ENCODE measurements around the gene NCR1. TPM values are rescaled to one million over a fixed set of nuclear protein-coding genes. Genes with fewer than 3 reads are reported as not detected.
"Not testable (repeated sequence)": the region's sequence is repeated elsewhere in the genome, so short reads cannot be mapped to it uniquely, and the experiment has no call there.

The NCR1 gene, protein sequence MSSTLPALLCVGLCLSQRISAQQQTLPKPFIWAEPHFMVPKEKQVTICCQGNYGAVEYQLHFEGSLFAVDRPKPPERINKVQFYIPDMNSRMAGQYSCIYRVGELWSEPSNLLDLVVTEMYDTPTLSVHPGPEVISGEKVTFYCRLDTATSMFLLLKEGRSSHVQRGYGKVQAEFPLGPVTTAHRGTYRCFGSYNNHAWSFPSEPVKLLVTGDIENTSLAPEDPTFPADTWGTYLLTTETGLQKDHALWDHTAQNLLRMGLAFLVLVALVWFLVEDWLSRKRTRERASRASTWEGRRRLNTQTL
- total RNA-seq (2014; rRNA removed; shearing (Covaris generic); ENCODE audit: low replicate concordance): not detected in 2 replicates

DNA sequence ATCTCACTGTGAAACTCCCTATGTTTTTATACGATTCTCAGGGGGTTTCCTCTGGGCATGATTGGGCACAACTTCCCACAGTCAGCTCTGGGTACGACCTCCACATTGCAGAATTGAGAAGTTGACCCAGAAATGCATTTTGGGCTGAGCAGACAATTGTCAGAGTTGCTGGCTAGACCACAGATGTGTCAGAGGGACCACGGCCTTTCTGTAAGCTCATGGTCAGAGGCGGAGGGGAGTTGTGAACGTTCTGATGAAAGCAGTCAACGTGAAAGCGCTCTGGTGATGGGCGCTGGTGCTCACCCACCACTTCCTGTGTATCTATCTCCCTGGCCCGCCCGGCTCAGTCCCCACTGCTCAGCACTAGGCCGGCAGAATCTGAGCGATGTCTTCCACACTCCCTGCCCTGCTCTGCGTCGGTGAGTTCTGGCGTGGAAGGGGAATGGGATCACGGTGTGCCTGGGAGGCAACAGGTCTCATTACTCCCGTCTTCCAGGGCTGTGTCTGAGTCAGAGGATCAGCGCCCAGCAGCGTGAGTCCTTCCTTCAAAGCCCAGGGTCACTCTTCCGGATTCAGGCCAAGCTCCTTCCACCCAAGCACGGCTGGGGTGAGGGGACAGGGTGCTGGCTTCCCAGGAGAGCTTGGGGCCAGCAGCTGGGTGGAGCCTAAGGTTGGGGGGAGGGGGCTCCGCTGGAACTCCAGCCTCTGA, at the start of gene NCR1:
Gene NCR1 (plus strand): TSS at position 346 of the 709 bp plus-strand sequence. CDS start 40 bp downstream, at position 386.
- DNase-seq (ENCODE audit: low read depth): no peak
- in situ Hi-C loops (cut with HindIII; ENCODE audit: low pct_unique_long_range_greater_than_20kb, low sequenced_read_pairs): no loop called here

DNA sequence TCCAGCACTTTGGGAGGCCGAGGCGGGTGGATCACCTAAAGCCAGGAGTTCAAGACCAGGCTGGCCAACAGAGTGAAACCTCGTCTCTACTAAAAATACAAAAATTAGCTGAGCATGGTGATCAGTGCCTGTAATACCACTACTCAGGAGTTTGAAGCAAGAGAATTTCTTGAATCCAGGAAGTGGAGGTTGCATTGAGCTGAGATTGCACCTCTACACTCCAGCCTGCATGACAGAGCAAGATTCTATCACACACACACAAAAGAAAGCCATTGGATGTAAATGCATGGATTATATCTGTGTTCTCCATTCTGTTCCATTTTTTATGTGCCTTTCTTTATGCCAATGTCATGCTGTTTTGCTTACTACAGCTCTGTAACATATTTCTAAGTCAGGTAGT, 47.5 kb upstream of the NCR1 start:
- in situ Hi-C loops (cut with HindIII; ENCODE audit: low pct_unique_long_range_greater_than_20kb, low sequenced_read_pairs); DNase-seq (ENCODE audit: low read depth): not testable (repeated sequence)

DNA sequence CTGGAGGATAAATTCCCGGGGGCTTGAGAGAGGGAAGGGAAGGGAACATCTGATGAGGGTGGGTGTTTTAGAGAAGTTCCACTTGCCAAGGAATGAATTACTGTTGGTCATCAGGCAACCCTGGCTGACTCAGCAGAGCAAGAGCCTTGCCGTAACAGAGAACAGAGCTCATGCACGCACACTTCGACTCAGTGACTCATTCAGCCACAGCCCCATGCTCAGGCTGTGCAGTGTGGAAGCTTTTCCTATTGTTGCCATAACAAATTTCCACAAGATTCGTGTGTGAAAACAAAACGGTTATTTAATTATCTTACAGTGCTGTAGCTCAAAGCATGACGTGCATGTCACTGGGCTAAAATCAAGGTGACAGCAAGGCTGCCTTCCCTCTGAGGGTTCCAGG, 46.5 kb upstream of the NCR1 start:
- DNase-seq (ENCODE audit: low read depth): peak; percentile 88

DNA sequence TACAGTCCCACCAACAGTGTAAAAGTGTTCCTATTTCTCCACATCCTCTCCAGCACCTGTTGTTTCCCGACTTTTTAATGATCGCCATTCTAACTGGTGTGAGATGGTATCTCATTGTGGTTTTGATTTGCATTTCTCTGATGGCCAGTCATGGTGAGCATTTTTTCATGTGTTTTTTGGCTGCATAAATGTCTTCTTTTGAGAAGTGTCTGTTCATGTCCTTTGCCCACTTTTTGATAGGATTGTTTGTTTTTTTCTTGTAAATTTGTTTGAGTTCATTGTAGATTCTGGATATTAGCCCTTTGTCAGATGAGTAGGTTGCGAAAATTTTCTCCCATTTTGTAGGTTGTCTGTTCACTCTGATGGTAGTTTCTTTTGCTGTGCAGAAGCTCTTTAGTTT, 42.5 kb upstream of the NCR1 start:
- in situ Hi-C loops (cut with HindIII; ENCODE audit: low pct_unique_long_range_greater_than_20kb, low sequenced_read_pairs); DNase-seq (ENCODE audit: low read depth): not testable (repeated sequence)

More for the DNA sequence above, 46.5 kb upstream of the NCR1 start:
- in situ Hi-C loops (cut with HindIII; ENCODE audit: low pct_unique_long_range_greater_than_20kb, low sequenced_read_pairs): not testable (repeated sequence)

DNA sequence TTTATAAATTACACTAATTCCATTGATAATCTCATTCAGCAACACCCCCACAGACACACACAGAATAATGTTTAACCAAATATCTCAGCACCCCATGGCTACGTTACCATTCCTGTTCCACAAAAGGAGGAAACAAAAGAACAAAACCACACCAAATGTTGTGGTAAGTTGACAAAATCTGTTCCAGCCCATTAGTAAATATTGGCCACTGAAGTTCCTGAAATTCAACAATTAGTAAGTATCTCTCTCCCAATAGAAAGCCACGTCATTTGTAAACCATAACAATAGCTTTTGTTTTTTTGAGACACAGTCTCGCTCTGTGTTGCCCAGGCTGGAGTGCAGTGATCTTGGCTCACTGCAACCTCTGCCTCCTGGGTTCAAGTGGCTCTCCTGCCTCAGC, 34.3 kb upstream of the NCR1 start:
- no peak for DNase-seq (ENCODE audit: low read depth)
- in situ Hi-C loops (cut with HindIII; ENCODE audit: low pct_unique_long_range_greater_than_20kb, low sequenced_read_pairs): no loop called here

DNA sequence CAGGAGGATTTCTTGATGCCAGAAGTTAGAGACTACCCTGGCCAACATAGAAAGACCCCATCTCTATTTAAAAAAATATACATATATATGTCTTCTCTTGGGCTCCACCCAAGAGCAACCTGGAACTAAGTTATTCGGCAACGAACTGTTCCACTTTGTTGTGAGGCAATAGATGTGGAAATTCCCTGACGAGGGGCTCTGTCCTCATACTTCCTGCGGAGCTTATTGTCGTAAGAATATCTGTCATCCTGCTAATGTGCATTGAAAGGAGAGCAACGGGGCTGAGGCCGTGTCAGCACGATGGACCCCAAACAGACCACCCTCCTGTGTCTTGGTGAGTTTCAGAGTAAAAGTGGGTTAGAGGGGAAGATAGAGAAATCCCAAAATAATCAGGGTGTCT, 32.0 kb upstream of the NCR1 start, which contains the start of gene FCAR:
Gene FCAR (plus strand): TSS at position 246 of the 400 bp plus-strand sequence. CDS start 55 bp downstream, at position 301.
- in situ Hi-C loops (cut with HindIII; ENCODE audit: low pct_unique_long_range_greater_than_20kb, low sequenced_read_pairs): no loop called here
- no peak for DNase-seq (ENCODE audit: low read depth)

DNA sequence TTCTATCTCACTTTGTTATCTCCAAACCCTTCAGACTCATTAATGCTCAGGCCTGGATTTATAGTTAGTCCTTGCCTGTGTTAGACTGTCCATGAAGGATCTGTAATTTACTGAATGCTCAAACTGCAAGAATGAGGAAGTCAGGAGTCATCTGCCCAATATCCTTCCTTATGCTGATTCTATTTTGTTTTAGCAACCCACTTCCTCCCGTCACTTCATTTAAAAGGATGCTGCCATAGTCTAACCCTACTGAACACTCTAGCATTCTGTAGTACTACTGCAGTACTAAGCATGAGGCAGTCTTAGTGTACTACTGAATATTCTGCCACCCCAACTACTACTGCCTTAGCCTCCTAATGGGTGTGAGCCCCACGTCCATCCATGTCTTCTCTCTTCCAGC, 30.4 kb upstream of the NCR1 start:
- in situ Hi-C loops (cut with HindIII; ENCODE audit: low pct_unique_long_range_greater_than_20kb, low sequenced_read_pairs): no loop called here
- DNase-seq (ENCODE audit: low read depth): no peak

DNA sequence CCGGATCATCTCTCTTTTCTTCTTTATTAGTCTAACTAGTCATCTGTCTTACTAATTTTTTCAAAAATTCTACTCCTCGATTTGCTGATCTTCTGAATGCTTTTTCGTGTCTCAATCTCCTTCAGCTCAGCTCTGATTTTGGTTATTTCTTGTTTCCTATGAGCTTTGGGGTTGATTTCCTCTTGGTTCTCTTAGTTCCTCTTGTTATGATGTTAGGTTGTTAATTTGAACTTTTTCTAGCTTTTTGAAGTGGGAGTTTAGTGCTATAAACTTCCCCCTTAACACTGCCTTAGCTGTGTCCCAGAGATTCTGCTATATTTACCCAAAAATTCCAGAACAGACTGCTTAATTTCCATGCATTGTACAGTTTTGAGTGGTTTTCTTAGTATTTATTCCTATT, 28.5 kb upstream of the NCR1 start:
- in situ Hi-C loops (cut with HindIII; ENCODE audit: low pct_unique_long_range_greater_than_20kb, low sequenced_read_pairs): no loop called here
- DNase-seq (ENCODE audit: low read depth): no peak

DNA sequence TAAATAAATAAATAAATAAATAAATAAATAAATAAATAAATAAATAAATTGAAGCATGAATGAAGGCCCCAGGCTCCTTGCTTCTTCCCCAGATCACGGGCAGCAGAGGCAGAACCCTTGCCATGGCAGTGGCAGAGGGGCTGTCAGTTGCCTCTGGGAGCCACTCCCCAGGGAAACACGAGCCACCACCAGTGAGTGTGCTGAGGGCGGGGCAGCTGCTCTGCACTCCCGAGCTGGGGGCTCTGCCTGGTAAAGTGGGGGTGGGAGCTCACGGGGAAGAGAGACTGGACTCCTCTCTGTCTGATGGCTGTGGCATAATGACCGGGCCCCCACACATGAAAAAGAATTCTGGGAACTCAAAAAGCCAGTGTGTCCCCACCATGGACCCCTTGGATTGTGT, 24.1 kb upstream of the NCR1 start:
- in situ Hi-C loops (cut with HindIII; ENCODE audit: low pct_unique_long_range_greater_than_20kb, low sequenced_read_pairs): no loop called here
- DNase-seq (ENCODE audit: low read depth): no peak

DNA sequence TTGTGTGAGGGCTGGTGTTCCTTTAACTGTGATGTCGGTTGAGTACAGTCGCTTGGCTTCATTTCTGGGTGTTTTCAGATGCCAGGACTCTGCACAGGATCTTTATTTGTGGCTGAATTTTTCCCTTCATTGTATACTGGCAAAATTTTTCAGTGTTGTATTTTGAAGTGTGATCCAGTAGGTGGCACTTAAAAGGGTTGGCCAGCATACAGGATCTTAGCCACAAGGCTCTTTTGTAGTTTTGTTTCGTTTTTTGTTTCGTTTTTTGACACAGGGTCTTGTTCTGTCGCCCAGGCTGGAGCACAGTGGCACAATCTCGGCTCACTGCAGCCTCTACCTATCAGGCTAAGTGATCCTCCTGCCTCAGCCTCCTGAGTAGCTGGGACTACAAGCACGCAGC, 23.2 kb upstream of the NCR1 start:
- no peak for DNase-seq (ENCODE audit: low read depth)
- in situ Hi-C loops (cut with HindIII; ENCODE audit: low pct_unique_long_range_greater_than_20kb, low sequenced_read_pairs): no loop called here

DNA sequence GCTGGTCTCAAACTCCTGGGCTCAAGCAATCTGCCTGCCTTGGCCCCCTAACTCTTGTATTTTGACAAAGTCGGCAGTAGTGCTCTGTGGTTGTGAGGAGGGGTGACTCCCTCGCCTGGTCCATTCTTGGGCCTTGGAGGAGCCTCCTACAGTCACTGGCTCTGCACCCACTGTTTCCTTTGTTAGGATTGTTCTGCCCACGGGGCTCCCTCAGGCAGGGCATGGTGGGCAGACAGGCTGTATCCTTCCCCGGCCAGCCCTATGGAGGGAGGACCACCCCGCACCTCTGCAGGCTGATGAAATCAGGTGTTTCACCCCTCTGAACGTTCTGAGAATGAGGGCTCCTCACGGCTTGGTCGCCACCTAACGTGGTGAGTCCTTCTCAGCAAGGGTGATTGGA, 22.7 kb upstream of the NCR1 start:
- no peak for DNase-seq (ENCODE audit: low read depth)
- in situ Hi-C loops (cut with HindIII; ENCODE audit: low pct_unique_long_range_greater_than_20kb, low sequenced_read_pairs): no loop called here

DNA sequence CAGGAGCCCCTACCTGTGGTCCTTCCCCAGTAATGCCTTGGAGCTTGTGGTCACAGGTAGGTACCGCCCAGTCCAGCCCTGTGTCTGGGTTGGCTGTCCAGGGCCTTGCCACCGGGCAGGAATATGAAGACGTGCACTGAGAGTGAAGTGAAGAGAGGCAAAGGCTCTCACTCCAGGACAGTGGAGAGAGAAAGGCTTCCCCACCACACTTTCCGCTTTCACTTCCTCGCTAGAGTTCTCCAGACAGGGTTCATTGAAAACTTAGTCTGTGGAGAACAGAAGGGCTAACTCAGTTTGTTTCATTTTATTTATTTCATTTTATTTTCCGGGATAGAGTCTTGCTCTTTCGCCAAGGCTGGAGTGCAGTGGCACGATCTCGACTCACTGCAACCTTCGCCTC, 17.7 kb upstream of the NCR1 start:
- no peak for DNase-seq (ENCODE audit: low read depth)

DNA sequence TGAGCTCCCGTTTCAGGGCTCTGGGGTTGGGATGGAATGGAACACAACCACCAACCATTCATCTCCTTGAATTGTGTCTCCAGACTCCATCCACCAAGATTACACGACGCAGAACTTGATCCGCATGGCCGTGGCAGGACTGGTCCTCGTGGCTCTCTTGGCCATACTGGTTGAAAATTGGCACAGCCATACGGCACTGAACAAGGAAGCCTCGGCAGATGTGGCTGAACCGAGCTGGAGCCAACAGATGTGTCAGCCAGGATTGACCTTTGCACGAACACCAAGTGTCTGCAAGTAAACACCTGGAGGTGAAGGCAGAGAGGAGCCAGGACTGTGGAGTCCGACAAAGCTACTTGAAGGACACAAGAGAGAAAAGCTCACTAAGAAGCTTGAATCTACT, 16.4 kb upstream of the NCR1 start:
- in situ Hi-C loops (cut with HindIII; ENCODE audit: low pct_unique_long_range_greater_than_20kb, low sequenced_read_pairs): no loop called here
- no peak for DNase-seq (ENCODE audit: low read depth)

More for the DNA sequence above, 17.7 kb upstream of the NCR1 start:
- in situ Hi-C loops (cut with HindIII; ENCODE audit: low pct_unique_long_range_greater_than_20kb, low sequenced_read_pairs): no loop called here

DNA sequence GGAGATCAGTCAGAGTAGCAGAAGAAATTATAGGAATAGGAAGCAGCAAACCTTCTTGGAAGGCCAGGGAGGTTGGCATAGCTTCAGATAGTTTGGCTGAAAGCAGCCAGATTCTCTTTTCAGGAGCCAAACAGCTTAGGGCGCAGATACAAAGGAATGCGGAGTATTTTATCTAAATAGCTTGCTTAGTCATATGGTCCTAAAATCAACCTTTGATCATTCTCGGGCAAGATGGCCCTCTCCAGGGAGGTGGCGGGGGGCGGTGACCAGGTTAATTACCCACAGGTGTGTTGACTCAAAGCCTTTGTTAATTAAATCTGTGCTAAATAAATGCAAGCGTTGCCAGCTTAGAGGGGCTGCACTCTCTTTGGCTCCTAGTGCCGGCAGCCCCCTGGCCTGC, 12.5 kb upstream of the NCR1 start:
- in situ Hi-C loops (cut with HindIII; ENCODE audit: low pct_unique_long_range_greater_than_20kb, low sequenced_read_pairs): no loop called here
- no peak for DNase-seq (ENCODE audit: low read depth)

DNA sequence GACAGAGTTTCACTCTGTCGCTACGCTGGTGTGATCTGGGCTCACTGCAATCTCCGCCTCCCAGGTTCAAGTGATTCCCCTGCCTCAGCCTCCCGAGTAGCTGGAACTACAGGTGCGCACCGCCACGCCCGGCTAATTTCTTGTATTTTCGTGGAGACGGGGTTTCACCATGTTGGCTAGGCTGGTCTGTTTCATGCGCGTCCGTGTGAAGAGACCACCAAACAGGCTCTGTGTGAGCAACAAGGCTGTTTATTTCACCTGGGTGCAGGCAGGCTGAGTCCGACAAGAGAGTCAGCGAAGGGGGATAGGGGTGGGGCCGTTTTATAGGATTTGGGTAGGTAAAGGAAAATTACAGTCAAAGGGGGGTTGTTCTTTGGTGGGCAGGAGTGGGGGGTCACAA, 11.8 kb upstream of the NCR1 start:
- in situ Hi-C loops (cut with HindIII; ENCODE audit: low pct_unique_long_range_greater_than_20kb, low sequenced_read_pairs); DNase-seq (ENCODE audit: low read depth): not testable (repeated sequence)

DNA sequence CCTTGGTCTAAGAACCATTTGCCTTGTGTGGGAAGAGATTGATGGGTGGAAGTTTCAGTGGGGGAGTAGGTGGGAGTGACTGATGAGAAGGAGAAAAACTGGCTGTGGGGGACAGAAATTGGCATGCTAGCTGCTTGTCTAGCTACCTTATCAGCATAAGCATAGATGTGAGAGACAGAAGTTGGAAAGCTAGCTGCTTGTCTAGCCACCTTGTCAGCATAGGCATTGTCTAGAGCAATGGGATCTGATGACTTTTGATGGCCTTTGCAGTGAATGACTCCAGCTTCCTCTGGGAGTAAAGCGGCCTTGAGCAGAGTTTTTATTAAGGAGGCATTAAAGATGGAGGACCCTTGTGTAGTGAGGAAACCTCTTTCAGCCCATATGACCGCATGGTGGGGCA, 9.9 kb upstream of the NCR1 start:
- in situ Hi-C loops (cut with HindIII; ENCODE audit: low pct_unique_long_range_greater_than_20kb, low sequenced_read_pairs): no loop called here
- DNase-seq (ENCODE audit: low read depth): no peak

DNA sequence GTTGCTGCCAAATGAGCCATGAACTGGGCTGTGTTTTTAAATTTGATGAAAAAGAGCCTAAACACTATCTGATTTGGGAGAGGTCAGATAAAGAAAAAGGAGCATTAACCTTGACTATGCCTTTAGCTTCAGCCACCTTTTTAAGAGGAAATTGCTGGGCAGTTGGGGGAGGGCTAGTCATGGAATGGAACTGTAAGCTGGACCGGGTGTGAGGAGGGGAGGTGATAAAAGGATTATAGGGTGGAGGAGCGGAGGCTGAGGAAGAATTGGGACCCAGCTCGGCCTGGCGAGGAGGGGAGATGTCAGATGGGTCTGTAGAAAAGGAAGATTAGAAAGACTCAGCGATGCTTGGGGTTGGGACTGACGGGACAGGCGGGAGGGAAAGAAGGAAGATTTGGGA, 7.3 kb upstream of the NCR1 start:
- DNase-seq (ENCODE audit: low read depth); in situ Hi-C loops (cut with HindIII; ENCODE audit: low pct_unique_long_range_greater_than_20kb, low sequenced_read_pairs): not testable (repeated sequence)

DNA sequence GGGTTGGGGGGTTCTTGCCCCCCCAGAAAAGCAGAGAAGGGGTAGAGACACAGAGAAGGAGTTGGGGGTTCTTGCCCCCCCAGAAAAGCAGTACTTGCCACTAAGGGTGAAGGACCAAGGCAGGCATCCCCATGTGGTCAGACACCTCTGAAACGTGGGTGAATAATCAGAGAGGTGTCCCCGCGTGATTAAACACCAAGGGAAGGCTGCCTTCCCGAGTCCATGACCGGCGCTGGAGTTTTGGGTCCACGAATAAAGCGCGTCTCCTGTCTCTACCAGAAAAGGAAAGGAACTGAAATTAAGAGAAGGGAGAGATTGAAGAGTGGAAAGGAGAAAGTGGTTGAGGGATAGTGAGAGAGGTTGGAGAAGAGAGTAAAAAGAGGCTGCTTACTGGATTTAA, 6.3 kb upstream of the NCR1 start:
- DNase-seq (ENCODE audit: low read depth); in situ Hi-C loops (cut with HindIII; ENCODE audit: low pct_unique_long_range_greater_than_20kb, low sequenced_read_pairs): not testable (repeated sequence)

DNA sequence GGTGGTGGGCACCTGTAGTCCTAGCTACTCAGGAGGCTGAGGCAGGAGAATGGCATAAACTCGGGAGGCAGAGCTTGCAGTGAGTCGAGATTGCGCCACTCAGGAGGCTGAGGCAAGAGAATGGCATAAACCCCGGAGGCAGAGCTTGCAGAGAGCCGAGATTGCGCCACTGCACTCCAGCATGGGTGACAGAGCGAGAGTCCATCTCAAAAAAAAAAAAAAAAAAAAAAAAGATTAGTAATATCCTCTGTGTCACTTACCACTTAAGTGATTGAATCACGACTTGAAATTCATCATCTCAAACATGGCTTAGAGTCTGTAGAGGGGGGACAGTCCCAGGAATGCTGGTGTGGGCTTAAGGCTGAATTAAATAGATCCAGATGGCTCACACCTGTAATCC, 4.8 kb upstream of the NCR1 start:
- in situ Hi-C loops (cut with HindIII; ENCODE audit: low pct_unique_long_range_greater_than_20kb, low sequenced_read_pairs); DNase-seq (ENCODE audit: low read depth): not testable (repeated sequence)

DNA sequence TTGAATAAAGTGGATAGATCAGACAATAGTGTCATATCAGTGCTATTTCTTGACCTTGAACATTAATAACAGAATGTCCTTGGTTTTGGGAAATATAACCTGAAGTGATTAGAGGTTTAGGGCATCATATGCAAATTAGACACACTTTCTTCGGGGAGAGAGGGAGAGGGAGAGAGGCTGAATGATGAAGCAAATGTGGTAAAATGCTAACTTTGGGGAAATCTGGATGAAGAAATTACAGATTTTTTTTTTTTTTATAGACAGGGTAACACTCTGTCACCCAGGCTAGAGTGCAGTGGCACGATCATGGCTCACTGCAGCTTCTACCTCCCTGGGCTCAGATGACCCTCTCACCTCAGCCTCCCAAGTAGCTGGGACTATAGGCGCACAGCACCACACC, 3.9 kb upstream of the NCR1 start:
- in situ Hi-C loops (cut with HindIII; ENCODE audit: low pct_unique_long_range_greater_than_20kb, low sequenced_read_pairs): no loop called here
- no peak for DNase-seq (ENCODE audit: low read depth)
